Thyroid gland (tissue), 4 donors: ENCODE measurements around the gene SLCO2A1. TPM values are rescaled to one million over a fixed set of nuclear protein-coding genes. Genes with fewer than 3 reads are reported as not detected.

Experiments used
- DNase-seq, 2 donors: peaks; one replicate each; pipeline ENCODE4 v3.0.0-alpha.2; 2019
- H3K27ac ChIP-seq, 3 donors: fragments of 200-600 bp; sonication (generic); 1 replicate in 2 of 3; 2 replicates in 1 of 3; pipeline ENCODE4 v1.5.1; 2016 to 2019; ENCODE audit warnings: mild to moderate bottlenecking in 1 of 3, moderate library complexity in 1 of 3
- H3K27me3 ChIP-seq: fragments of 200-600 bp; sonication (generic); one replicate; pipeline ENCODE4 v1.5.1; 2019
- H3K36me3 ChIP-seq, 2 donors: fragments of 200-600 bp; sonication (generic); one replicate each; pipeline ENCODE4 v1.5.1; 2016 to 2019
- H3K4me1 ChIP-seq, 2 donors: fragments of 200-600 bp; sonication (generic); one replicate each; pipeline ENCODE4 v1.5.1; 2017 to 2019
- H3K4me3 ChIP-seq, 3 donors: fragments of 200-600 bp; sonication (generic); replicated peaks in 1 of 3; 1 replicate in 2 of 3; 2 replicates in 1 of 3; pipeline ENCODE4 v1.5.1; 2016; ENCODE audit warnings: mild to moderate bottlenecking in 1 of 3
- H3K9me3 ChIP-seq: fragments of 200-600 bp; sonication (generic); one replicate; pipeline ENCODE4 v1.5.1; 2017
- POLR2A ChIP-seq, 2 donors: fragments of 450-650 bp; IDR thresholded peaks; one replicate each; pipeline ENCODE4 v1.6.1; 2017; ENCODE audit warnings: antibody characterized with exemption in 2 of 2, mild to moderate bottlenecking in 2 of 2, moderate library complexity in 1 of 2
- WGBS, 2 donors: methylation state at CpG; one replicate each; pipeline ENCODE4 v1.1.5; 2017; 5-methylcytosine and 5-hydroxymethylcytosine counted together
- intact Hi-C: fragments of 100-400 bp; cut with DNase I; formaldehyde crosslinking; loops from one replicate; pipeline ENCODE4 v1.15.1; 2023
- total RNA-seq, 4 donors: library from RNA; depleted of rRNA; stranded (reverse); fragments of >200 nt; gene quantifications; one replicate each; pipeline ENCODE4 v1.2.3, GENCODE V29; 2016
- TF ChIP-seq, protein P1 (sequence below), 6 experiments: fragments of 200-600 bp in 3 of 6; fragments of 450-650 bp in 3 of 6; sonication (generic) in 3 of 6; IDR thresholded peaks; one replicate each; pipeline ENCODE4 v1.5.1; 2016 to 2019; ENCODE audit warnings: antibody characterized with exemption in 6 of 6, mild to moderate bottlenecking in 2 of 6, inconsistent platforms in 1 of 6, moderate library complexity in 1 of 6

The SLCO2A1 gene
- total RNA-seq, 4 donors from 2014 or later: 26.0 to 76.6 (median 41.0) TPM

DNA sequence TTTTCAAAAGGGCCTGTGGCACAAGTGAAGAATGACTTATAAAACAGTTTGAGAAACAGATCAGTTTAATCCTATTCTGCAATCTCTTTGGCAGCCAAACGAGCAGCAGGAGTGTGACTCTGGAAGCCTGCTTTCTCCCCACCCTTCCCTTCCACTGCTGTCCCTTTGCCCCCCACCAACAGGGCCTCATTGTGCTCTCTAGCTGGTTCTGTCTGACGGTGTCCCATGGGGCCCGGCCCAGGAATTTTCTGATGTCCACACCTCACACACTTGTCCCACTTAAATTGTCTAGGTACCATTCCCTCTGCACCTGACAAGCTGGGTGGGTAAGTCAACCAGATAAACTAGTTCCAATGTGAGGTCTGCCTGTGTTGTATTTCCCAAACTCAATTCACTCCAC lies 16.4 kb downstream of the SLCO2A1 start:
- intact Hi-C loops: no loop called here
- no peak overlapping the region for H3K27ac ChIP-seq

DNA sequence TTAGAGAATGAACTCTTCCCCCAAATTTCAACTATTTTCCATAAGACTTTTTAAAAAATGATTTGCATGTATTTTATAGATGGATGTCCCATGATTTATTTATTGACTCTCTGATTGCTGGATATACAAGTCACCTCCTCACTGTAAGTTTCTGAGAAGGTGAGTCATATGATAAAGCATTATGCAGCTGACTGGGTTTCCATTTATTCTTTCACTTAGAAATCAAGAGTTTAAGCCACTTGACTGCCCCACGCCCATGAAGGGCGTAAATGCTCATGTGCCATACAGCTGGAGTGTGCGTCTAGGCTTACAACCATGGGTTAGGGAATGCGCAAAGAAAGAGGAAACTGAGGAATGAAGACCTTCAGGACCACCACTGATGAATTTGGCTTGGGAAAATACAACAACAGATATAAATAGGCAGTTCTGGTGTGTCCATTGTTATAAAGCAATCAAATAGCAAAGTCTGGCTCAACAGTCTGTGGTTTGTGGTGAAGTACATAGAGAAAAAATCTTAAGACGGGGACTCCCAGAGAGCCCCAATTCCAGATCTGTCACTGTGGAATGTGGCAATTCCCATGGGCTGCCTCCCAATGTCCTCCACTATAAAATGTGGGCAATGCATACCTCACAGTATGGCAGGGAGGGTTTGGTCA lies 20.3 kb downstream of the SLCO2A1 start:
- Histone ChIP-seq H3K27ac (no peak overlapping the region), H3K4me3 (no peak overlapping the region), H3K27me3 (no peaks in the 10 kb centered on the region), H3K9me3 (no peaks in the 10 kb centered on the region), H3K36me3 (no peaks in the 10 kb centered on the region), H3K4me1 (peaks cover 0 to 7% of the 10 kb centered on the region in 2 donors)
- no peak for DNase-seq
- intact Hi-C loops: no loop called here
- 94 to 95% methylated on average over 5 of the region's 5 CpGs for WGBS, 2 donors
- TF ChIP-seq, protein P1, sequence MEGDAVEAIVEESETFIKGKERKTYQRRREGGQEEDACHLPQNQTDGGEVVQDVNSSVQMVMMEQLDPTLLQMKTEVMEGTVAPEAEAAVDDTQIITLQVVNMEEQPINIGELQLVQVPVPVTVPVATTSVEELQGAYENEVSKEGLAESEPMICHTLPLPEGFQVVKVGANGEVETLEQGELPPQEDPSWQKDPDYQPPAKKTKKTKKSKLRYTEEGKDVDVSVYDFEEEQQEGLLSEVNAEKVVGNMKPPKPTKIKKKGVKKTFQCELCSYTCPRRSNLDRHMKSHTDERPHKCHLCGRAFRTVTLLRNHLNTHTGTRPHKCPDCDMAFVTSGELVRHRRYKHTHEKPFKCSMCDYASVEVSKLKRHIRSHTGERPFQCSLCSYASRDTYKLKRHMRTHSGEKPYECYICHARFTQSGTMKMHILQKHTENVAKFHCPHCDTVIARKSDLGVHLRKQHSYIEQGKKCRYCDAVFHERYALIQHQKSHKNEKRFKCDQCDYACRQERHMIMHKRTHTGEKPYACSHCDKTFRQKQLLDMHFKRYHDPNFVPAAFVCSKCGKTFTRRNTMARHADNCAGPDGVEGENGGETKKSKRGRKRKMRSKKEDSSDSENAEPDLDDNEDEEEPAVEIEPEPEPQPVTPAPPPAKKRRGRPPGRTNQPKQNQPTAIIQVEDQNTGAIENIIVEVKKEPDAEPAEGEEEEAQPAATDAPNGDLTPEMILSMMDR (IDR thresholded peaks at IDR 0.05): no peak
- no peak for TF ChIP-seq POLR2A (IDR thresholded peaks at IDR 0.05)

More for the DNA sequence above, 16.4 kb downstream of the SLCO2A1 start:
- no peak for TF ChIP-seq POLR2A (IDR thresholded peaks at IDR 0.05)
- TF ChIP-seq, protein P1 (IDR thresholded peaks at IDR 0.05): no peak
- 77 to 85% methylated on average over 3 of the region's 3 CpGs for WGBS, 2 donors
- DNase-seq: no peak
- Histone ChIP-seq H3K27me3 (no peaks in the 10 kb centered on the region), H3K4me3 (no peak overlapping the region), H3K4me1 (peaks cover 0 to 7% of the 10 kb centered on the region in 2 donors), H3K36me3 (no peaks in the 10 kb centered on the region), H3K9me3 (no peaks in the 10 kb centered on the region)

DNA sequence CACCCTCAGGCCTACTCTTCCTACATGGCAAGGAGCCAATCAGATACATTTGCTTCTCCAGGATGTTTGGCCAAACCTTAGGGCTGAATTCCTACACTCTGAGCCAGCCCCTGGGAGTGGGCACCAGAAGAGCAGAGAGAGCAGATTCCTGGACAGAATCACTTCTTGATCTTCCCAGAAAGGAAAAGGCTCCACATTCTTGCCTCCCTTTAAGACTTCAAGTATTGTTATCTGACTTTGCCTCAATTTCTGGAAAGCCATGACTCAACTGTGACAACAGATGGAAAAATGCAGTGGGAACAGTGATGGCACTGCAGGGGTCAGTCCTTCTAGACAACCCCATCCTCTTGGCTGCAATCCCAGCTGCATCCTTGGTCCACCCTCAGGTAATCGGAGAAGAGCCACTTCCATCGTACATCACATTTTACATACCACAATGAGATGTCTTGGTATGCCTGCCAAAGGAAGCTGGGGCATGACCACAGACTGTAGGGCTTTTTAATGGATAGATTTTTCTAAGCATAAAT lies 21.0 kb downstream of the SLCO2A1 start:
- intact Hi-C loops: no loop called here
- Histone ChIP-seq H3K4me3 (no peak overlapping the region), H3K36me3 (no peaks in the 10 kb centered on the region), H3K4me1 (peaks cover 0 to 7% of the 10 kb centered on the region in 2 donors), H3K27me3 (no peaks in the 10 kb centered on the region), H3K9me3 (no peaks in the 10 kb centered on the region), H3K27ac (no peak overlapping the region)
- no peak for DNase-seq
- no peak for TF ChIP-seq POLR2A (IDR thresholded peaks at IDR 0.05)
- TF ChIP-seq, protein P1 (IDR thresholded peaks at IDR 0.05): no peak
- WGBS, 2 donors: 29 to 36% methylated on average over 2 of the region's 2 CpGs

DNA sequence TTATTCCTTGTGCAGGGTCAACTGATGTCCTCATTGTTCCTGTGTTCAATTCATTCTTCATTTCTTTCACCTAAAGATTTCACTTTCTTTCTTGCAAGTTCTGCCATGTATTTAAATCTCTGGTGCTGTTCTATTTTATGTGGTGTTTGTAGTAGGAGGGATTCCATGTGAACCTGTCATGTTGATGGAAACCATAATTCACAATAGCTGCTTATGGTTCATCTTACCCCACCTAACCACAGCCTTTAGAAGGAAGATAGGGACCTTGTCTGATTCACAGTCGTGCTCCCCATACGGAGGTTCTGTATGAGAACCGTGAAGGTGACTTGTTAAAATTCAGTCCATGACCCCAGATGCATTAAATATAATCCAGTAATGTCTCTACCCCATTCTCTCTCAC lies 21.9 kb downstream of the SLCO2A1 start:
- Histone ChIP-seq H3K4me1 (peaks cover 0 to 7% of the 10 kb centered on the region in 2 donors), H3K27ac (no peak overlapping the region), H3K36me3 (no peaks in the 10 kb centered on the region), H3K9me3 (no peaks in the 10 kb centered on the region), H3K4me3 (no peak overlapping the region), H3K27me3 (no peaks in the 10 kb centered on the region)
- no peak for DNase-seq
- TF ChIP-seq, protein P1 (IDR thresholded peaks at IDR 0.05): no peak
- TF ChIP-seq POLR2A (IDR thresholded peaks at IDR 0.05): no peak
- 62 to 64% methylated on average over 3 of the region's 3 CpGs for WGBS, 2 donors
- intact Hi-C loops: no loop called here

DNA sequence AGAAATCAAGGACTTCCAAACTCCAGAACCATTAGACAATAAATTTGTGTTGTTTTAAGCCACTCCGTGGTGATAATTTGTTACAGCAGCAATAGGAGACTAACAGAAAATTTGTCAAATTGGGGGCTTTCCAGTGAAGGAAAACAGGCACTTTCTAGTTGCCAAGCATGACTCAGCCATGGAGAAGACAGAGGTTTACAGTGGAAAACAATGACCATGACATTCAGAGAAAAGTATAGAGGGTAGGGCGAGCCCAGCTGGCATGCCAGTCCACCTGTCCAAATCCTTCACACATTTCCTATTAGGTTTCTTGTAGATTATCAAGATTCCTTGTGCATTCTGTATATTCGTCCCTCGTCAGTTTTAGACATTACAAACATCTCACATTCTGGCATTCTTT lies 24.9 kb downstream of the SLCO2A1 start:
- H3K27me3 ChIP-seq: no peaks in the 10 kb centered on the region
- no peak overlapping the region for H3K4me3 ChIP-seq
- no peaks in the 10 kb centered on the region for H3K36me3 ChIP-seq
- H3K9me3 ChIP-seq: no peaks in the 10 kb centered on the region
- peaks cover 0 to 7% of the 10 kb centered on the region in 2 donors for H3K4me1 ChIP-seq
- WGBS, 2 donors: 88 to 91% methylated on average over 4 of the region's 4 CpGs
- no peak overlapping the region for H3K27ac ChIP-seq
- intact Hi-C loops: no loop called here
- TF ChIP-seq POLR2A (IDR thresholded peaks at IDR 0.05): no peak
- TF ChIP-seq, protein P1 (IDR thresholded peaks at IDR 0.05): no peak
- no peak for DNase-seq
